Middle frontal gyrus (tissue), 1 donor: ENCODE data around the gene NLE1.
"Not testable (repeated sequence)": the region's sequence is repeated elsewhere in the genome, so short reads cannot be mapped to it uniquely, and the experiment has no call there.

Source experiments
- DNase-seq: peaks from one replicate; pipeline ENCODE4 v3.0.0-alpha.2; 2015; ENCODE audit warnings: low spot score; ENCODE audit errors: extremely low spot score

The NLE1 gene

DNA sequence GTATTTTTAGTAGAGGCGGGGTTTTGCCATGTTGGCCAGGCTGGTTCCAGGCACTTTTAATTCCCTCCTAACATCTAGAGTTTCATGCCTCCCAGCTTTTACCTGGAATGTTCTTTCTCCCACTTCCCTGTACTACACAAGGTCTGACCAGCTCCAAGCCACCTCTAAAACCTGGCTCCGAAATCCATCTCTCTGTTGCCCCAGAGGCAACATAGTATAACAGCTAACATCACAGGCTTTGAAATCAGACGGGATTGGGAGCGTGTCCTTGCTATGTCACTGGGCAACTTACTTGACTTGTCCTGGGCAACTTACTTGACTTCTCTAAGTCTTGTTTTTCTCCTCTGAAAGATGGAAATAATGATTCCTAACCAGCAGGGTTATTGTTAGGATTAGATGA lies 20.7 kb upstream of the NLE1 start:
- no peak for DNase-seq

DNA sequence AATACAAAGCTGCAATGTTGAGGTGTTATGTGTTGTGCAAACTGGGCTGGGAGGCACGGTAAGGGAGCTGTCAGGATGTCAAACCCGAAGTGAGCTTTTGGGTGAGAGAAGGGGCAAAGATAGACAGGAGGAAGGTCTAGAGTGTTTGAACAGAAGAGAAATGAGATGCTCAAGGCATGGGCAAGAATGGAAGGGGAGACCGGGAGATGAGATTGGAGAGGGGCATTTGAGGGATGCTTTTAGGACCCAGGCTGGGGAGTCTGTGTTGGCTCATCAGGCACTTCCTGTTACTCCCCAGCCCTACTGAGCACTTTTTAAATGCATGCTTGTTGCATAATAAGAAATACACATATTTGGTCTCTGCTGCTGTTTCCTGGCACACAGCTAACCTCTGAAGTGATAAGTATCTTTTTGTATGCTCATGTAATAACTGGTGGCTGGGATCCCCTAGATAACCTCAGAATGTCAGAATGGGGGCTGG lies 19.2 kb upstream of the NLE1 start:
- DNase-seq, result no peak

GRCh38 chr17:35160354-35161201 lies 18.5 kb upstream of the NLE1 start:
- DNase-seq, result no peak

DNA sequence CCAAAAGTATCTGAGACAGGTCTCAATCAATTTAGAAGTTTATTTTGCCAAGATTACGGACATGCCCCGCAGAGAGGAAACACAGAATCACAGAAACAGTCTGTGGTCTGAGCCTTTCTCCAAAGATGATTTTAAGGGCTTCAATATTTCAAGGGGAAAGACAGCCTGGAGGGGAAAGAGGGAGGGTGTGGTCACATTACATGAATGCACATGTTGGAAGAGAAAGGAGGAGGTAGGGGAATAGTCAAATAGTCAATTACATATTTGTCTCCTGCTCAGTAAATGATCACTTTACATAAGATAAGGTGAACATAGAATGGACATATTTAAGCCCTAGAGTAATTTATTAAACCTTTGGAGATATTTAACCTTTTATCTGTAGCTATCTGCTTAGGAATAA lies 17.8 kb upstream of the NLE1 start:
- DNase-seq, result no peak

DNA sequence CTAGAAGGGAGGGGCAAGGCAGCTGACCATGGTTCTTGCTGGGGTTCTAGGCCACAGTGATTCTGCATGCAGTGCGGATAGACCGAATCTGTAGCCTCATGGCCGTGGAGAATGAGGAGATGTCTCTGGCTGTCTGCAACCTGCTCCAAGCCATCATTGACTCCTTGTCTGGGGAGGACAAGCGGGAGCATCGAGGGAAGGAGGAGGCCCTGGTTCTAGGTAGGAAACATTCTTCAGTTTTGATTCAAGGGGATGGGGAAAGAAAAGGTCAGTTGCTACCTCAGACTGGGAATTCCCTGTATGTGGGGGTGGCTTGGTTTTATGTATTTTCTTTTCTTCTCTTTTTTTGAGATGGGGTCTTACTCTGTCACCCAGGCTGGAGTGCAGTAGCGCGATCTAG lies 13.1 kb upstream of the NLE1 start:
- no peak for DNase-seq

GRCh38 chr17:35154196-35155165 lies 12.4 kb upstream of the NLE1 start:
- no peak for DNase-seq

DNA sequence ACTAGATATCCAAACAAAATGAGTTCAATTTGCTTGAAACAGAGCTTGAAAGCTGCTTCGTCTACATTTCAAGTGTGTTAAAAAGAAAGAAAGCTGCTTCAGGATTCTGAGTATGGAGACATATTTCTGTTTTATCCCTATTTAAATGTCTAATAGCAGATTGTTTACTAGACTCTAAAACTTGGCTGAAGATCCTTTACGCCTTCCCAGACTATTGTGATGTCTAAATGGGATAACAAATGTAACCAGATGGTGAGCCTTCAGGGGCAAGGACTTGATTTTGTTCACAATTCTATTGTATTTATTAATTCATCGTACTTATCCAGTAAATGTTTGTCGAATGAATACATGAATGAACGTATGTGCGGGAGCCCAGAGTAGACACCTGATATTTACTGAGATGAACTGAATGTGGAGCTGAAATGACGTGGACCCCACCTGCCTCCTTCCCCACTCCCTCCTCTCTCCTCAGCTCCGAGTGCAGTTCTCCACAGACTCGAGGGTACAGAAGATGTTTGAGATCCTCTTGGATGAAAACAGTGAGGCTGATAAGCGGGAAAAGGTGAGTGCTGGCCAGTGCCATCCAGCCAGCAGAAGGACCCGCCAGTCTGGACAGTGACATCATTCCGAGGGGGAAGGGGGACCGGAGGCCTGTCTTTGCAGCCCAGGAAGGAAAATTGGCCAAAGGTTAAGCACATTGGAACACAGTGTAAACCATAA lies 10.5 kb upstream of the NLE1 start:
- DNase-seq, result no peak

DNA sequence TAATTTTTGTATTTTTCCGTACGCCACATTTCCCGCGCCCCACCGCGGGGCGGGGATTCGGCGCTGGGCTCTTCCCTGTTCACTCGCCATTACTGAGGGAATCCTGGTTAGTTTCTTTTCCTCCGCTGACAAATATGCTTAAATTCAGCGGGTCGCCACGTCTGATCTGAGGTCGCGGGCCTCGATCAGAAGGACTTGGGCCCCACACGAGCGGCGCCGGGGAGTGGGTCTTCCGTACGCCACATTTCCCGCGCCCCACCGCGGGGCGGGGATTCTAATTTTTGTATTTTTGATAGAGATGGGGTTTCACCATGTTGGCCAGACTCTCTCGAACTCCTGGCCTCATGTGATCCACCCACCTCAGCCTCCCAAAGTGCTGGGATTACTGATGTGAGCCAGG lies 9.0 kb upstream of the NLE1 start:
- not testable (repeated sequence) for DNase-seq

DNA sequence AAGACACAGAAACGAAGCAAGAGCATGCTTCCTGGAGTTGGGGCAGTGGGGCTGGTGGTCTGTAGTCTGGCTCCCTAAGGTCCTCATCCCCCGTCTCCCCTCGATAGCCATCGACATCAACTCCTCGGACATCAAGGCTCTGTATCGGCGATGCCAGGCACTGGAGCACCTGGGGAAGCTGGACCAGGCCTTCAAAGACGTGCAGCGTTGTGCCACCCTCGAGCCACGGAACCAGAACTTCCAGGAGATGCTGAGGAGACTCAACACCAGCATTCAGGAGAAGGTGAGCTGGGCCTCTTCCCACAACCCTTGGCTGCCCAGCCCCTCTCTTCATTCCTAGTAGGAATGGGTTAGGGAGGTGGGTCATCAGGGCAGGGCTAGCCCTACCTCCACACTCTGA lies 7.8 kb upstream of the NLE1 start:
- DNase-seq, result no peak

GRCh38 chr17:35148144-35148543 lies 6.0 kb upstream of the NLE1 start:
- DNase-seq, result no peak

GRCh38 chr17:35147375-35147905 lies 5.3 kb upstream of the NLE1 start, which contains the start of gene UNC45B:
Gene UNC45B, plus strand, starts transcription at chr17:35147817. Its CDS starts 447 bp downstream, at chr17:35148264.
- no peak for DNase-seq

DNA sequence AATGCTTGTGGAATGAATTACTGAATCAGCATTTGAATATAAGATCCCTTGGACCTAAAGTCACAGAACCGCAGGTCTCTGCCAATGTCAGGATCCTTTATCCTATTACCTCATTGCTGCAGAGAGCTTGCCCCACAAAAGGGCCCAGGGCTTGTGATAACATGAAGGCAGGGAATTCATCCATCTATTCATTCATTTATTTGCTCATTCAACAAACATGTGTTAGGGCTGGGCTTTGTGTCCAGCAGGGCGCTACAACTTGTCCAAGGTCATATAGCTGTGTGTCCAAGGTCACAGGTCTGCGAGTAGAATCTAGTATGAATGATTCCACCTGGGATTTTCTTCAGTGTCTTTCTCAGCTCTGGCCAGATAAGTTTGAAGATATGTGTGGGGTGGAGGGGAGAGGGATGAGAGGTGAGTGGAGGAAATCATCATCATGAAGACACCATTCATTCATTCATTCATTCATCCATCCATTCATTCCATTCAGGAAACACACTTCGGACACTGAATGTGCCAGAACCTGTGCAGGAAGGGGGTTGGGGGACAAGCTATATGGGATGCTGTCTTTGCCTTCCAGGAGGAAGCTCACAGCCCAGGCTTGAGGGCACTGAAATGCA lies 4.2 kb upstream of the NLE1 start:
- no peak for DNase-seq

- no peak for DNase-seq
These were observed 2.7 kb upstream of the NLE1 start for GRCh38 chr17:35144840-35145239.

GRCh38 chr17:35142467-35142796 lies 329 bp upstream of the NLE1 start:
- no peak for DNase-seq

DNA sequence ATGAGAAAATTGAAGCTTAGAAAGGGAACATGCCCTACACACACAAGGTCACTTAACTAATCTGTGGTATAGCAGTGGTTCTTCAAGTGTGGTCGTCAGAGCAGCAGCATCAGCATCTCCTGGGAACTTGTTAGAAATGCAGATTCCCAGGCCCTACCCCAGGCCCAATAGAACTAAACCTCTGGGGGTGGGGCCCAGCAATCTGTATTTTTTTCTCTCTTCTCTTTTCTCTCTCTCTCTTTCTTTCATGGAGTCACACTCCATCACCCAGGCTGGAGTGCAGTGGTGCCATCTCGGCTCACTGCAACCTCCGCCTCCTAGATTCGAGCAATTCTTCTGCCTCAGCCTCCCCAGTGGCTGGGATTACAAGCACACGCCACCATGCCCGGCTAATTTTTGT lies 3.9 kb downstream of the NLE1 start:
- DNase-seq, result no peak

DNA sequence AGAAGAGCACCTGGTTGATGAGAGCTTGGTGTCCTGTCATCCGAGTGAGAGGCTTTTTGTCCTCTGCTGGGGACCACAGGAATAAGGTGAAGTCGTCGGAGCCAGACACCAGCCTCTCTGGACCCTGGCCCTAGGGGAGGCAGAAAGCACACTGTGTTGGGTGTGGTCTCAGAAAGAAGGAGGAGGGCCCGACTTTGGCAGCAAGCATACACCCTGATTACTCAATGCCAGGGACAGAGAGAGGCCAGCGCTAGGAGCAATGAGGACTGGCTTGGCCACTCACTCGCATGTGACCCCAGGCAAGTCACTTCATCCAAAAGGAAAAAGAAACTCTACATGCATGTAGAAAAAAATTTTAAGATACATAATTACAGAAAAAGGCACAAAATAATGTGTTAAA lies 6.8 kb downstream of the NLE1 start:
- no peak for DNase-seq

DNA sequence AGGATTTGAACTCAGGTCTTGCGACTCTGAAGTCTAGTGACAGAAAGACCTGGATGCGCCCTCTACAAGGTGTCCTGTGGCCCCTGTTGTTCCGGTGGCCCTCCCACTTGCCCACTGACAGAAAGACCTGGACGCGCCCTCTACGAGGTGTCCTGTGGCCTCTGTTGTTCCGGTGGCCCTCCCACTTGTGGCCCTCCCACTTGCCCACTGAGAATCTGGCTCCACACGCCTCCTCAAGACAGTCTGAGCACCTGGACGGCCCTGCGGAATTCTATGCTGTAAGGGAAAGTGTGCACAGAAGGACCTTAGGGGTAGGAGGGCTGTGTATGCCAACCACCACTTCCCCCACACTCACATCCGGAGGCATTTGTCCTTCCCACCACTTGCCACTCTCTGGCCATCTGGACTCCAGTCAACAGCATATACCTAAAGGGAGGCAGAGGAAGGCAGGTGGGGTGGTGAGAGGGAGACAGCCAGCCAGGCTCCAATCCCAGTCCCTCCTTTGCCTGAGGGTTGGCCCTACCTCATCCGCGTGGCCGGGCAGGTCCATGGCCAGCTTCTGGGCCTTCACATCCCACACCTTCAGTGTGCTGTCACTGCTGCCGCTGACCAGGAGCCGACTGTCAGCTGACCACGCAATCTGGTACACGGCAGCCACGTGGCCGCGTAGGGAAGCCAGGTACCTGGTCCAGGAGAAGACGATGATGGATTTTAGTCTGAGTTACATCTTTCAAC lies 9.1 kb downstream of the NLE1 start:
- DNase-seq, result no peak

DNA sequence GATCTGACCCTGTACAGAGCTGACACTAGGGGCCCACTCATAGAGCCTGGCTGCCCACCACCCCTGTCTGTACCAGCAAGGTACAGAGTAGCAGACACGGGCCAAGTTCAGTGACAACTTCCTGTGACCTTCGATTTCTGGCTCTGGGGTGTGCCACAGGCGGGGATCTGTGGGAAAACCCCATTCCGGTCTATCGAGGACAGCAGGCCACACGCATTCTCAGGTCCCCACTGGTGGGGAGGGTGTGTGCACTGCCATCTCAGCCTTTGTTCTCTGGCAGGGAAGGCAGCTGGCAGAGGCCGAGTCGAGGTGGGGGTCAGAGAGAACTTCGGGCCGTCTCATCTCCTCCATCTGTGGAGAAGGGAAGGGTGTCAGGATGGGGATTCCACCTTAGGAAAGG lies 10.0 kb downstream of the NLE1 start:
- no peak for DNase-seq

GRCh38 chr17:35130392-35130791 lies 11.7 kb downstream of the NLE1 start:
- DNase-seq, result no peak

GRCh38 chr17:35129973-35130351 lies 12.1 kb downstream of the NLE1 start:
- no peak for DNase-seq
